PFSK-1 (cell line): Measurements from ENCODE around the gene NHERF2.

Experiments
- FOXP2 ChIP-seq: optimal IDR thresholded peaks from 2 replicates; pipeline ENCODE3; 2011; ENCODE audit warnings: borderline replicate concordance, control low read depth, inconsistent platforms; ENCODE audit not compliant: insufficient read depth; ENCODE audit errors: extremely low read length, extremely low read depth
- POLR2AphosphoS5 ChIP-seq: IDR thresholded peaks from 2 replicates; pipeline ENCODE4 v1.6.1; 2012; ENCODE audit warnings: low read depth, mild to moderate bottlenecking, control low read depth, low read length, moderate library complexity
- SIN3A ChIP-seq: IDR thresholded peaks from 2 replicates; pipeline ENCODE4 v1.6.1; 2012; ENCODE audit warnings: mild to moderate bottlenecking, low read length, moderate library complexity, borderline replicate concordance; ENCODE audit not compliant: insufficient read depth
- TAF1 ChIP-seq: IDR thresholded peaks from 2 replicates; pipeline ENCODE4 v1.6.1; 2012; ENCODE audit warnings: low read length, control low read depth, borderline replicate concordance; ENCODE audit not compliant: insufficient read depth
- TF ChIP-seq, protein P1 (sequence below), 2 experiments: IDR thresholded peaks; 2 replicates each; pipeline versions ENCODE4 v1.6.1 to v1.8.0; 2011 to 2012; ENCODE audit warnings: low read depth in 2 of 2, low read length in 2 of 2, control low read depth in 1 of 2, inconsistent platforms in 1 of 2, mild to moderate bottlenecking in 1 of 2, moderate library complexity in 1 of 2; ENCODE audit not compliant: insufficient read depth in 1 of 2

GRCh38 chr16:1993731-1994131 is 33.0 kb upstream of the NHERF2 start:
- TF ChIP-seq POLR2AphosphoS5 (no peak), TAF1 (no peak), SIN3A (no peak), FOXP2 (no peak)
- TF ChIP-seq, protein P1, sequence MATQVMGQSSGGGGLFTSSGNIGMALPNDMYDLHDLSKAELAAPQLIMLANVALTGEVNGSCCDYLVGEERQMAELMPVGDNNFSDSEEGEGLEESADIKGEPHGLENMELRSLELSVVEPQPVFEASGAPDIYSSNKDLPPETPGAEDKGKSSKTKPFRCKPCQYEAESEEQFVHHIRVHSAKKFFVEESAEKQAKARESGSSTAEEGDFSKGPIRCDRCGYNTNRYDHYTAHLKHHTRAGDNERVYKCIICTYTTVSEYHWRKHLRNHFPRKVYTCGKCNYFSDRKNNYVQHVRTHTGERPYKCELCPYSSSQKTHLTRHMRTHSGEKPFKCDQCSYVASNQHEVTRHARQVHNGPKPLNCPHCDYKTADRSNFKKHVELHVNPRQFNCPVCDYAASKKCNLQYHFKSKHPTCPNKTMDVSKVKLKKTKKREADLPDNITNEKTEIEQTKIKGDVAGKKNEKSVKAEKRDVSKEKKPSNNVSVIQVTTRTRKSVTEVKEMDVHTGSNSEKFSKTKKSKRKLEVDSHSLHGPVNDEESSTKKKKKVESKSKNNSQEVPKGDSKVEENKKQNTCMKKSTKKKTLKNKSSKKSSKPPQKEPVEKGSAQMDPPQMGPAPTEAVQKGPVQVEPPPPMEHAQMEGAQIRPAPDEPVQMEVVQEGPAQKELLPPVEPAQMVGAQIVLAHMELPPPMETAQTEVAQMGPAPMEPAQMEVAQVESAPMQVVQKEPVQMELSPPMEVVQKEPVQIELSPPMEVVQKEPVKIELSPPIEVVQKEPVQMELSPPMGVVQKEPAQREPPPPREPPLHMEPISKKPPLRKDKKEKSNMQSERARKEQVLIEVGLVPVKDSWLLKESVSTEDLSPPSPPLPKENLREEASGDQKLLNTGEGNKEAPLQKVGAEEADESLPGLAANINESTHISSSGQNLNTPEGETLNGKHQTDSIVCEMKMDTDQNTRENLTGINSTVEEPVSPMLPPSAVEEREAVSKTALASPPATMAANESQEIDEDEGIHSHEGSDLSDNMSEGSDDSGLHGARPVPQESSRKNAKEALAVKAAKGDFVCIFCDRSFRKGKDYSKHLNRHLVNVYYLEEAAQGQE (IDR thresholded peaks at IDR 0.05; ENCODE audit: insufficient read depth in 1 of 2, low read depth in 2 of 2, low read length in 2 of 2), result no peak
